ENCODE measurements around the gene SBNO1. TPM values are rescaled to one million over a fixed set of nuclear protein-coding genes. Genes with fewer than 3 reads are reported as not detected.

Gene SBNO1
- total and polyA plus RNA-seq, 3 donors from 2014 or later: 91.4 to 114 (median 91.4) TPM

DNA sequence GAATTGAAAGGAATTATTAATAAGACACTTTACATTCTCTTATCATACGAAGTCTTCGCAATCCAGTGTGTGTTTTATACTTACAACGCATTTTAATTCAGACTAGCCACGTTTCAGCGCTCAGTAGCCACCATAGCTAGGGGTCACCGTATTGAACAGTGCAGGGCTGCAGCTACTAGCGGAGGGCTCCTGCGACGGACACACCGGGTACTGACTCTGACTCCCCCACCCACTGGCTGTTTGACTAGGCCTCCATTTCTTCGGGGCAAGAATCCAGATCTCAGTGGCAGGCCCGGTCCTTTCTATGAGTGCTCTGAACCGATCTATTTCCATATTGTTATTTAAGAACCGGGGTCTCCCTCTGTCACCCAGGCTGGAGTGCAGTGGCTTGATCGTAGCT, 91.5 kb downstream of the SBNO1 start:
- H3K4me1 ChIP-seq: peaks cover 20% of the 10 kb centered on the region
- H3K27ac ChIP-seq: no peak overlapping the region
- no peaks in the 10 kb centered on the region for H3K9me3 ChIP-seq
- no peak for DNase-seq
- WGBS, 2 donors: 54 to 72% methylated on average over 15 of the region's 15 CpGs
- intact Hi-C loops (cut with DNase I; ENCODE audit: low total_unique reads): no loop called here
- H3K4me3 ChIP-seq: no peak overlapping the region
- no peaks in the 10 kb centered on the region for H3K27me3 ChIP-seq
- TF ChIP-seq, protein P1, sequence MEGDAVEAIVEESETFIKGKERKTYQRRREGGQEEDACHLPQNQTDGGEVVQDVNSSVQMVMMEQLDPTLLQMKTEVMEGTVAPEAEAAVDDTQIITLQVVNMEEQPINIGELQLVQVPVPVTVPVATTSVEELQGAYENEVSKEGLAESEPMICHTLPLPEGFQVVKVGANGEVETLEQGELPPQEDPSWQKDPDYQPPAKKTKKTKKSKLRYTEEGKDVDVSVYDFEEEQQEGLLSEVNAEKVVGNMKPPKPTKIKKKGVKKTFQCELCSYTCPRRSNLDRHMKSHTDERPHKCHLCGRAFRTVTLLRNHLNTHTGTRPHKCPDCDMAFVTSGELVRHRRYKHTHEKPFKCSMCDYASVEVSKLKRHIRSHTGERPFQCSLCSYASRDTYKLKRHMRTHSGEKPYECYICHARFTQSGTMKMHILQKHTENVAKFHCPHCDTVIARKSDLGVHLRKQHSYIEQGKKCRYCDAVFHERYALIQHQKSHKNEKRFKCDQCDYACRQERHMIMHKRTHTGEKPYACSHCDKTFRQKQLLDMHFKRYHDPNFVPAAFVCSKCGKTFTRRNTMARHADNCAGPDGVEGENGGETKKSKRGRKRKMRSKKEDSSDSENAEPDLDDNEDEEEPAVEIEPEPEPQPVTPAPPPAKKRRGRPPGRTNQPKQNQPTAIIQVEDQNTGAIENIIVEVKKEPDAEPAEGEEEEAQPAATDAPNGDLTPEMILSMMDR (IDR thresholded peaks at IDR 0.05): no peak
- no peak for TF ChIP-seq POLR2A (IDR thresholded peaks at IDR 0.05)
- H3K36me3 ChIP-seq (ENCODE audit: low read depth, missing control alignments): no peaks in the 10 kb centered on the region

GRCh38 chr12:123271001-123271668, 93.5 kb downstream of the SBNO1 start:
- peak overlapping the region; percentile 86 for H3K27ac ChIP-seq
- WGBS, 2 donors: no CpG with 5 or more reads among the region's 108 CpGs
- H3K36me3 ChIP-seq (ENCODE audit: low read depth, missing control alignments): no peaks in the 10 kb centered on the region
- no peaks in the 10 kb centered on the region for H3K9me3 ChIP-seq
- H3K4me3 ChIP-seq: peak overlapping the region; percentile 77 to 83
- TF ChIP-seq POLR2A (IDR thresholded peaks at IDR 0.05): no peak
- TF ChIP-seq, protein P1 (IDR thresholded peaks at IDR 0.05): peak in 1 of 3 experiments; percentile 78
- peaks cover 29% of the 10 kb centered on the region for H3K4me1 ChIP-seq
- DNase-seq: peak; percentile 71
- H3K27me3 ChIP-seq: no peaks in the 10 kb centered on the region
- intact Hi-C loops (cut with DNase I; ENCODE audit: low total_unique reads): no loop called here

- WGBS, 2 donors: 0 to 1% methylated on average over 14 to 34 of the region's 51 CpGs
Measured at GRCh38 chr12:123270214-123271000, 94.2 kb downstream of the SBNO1 start.

DNA sequence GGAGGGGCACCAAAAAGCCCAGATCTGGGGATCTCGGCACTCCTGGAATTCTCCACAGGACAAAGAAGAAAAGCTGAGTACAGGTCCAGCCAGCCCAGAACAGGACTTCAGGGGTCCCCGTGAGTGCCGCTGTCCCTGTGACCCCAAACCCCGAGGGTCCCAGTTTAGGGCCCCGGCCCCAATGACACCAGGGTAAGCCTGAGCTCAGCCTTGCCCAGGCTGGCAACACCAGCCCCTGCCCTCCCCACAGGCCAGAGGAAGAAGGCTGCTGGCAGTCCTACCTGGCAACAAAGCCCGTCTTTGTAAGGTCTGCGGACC, 94.8 kb downstream of the SBNO1 start:
- Histone ChIP-seq H3K36me3 (ENCODE audit: low read depth, missing control alignments) (no peaks in the 10 kb centered on the region), H3K9me3 (no peaks in the 10 kb centered on the region), H3K27me3 (no peaks in the 10 kb centered on the region), H3K27ac (peak overlapping the region; percentile 86), H3K4me3 (peak overlapping the region; percentile 77 to 83), H3K4me1 (peaks cover 29% of the 10 kb centered on the region)
- intact Hi-C loops (cut with DNase I; ENCODE audit: low total_unique reads): no loop called here
- TF ChIP-seq, protein P1 (IDR thresholded peaks at IDR 0.05): no peak
- no peak for TF ChIP-seq POLR2A (IDR thresholded peaks at IDR 0.05)
- no peak for DNase-seq
- WGBS, 2 donors: 1 to 3% methylated on average over 4 to 7 of the region's 7 CpGs

More at GRCh38 chr12:123270214-123271000, 94.2 kb downstream of the SBNO1 start:
- Histone ChIP-seq H3K36me3 (ENCODE audit: low read depth, missing control alignments) (no peaks in the 10 kb centered on the region), H3K4me1 (peaks cover 29% of the 10 kb centered on the region), H3K9me3 (no peaks in the 10 kb centered on the region), H3K27me3 (no peaks in the 10 kb centered on the region), H3K4me3 (peak overlapping the region; percentile 77 to 83), H3K27ac (peak overlapping the region; percentile 86)
- no peak for DNase-seq
- intact Hi-C loops (cut with DNase I; ENCODE audit: low total_unique reads): no loop called here
- TF ChIP-seq, protein P1 (IDR thresholded peaks at IDR 0.05): no peak
- TF ChIP-seq POLR2A (IDR thresholded peaks at IDR 0.05): no peak
